Epidermal melanocyte (primary cell): Measurements from ENCODE around the gene GADD45A.
"Not testable (repeated sequence)": the region's sequence is repeated elsewhere in the genome, so short reads cannot be mapped to it uniquely, and the experiment has no call there.

Experiments
- DNase-seq: peaks from one replicate; pipeline ENCODE4 v3.0.0; 2011; ENCODE audit warnings: low spot score; ENCODE audit not compliant: insufficient read length

Gene GADD45A

GRCh38 chr1:67719329-67720196 lies 34.6 kb downstream of the GADD45A start:
- no peak for DNase-seq

GRCh38 chr1:67721112-67721511 lies 36.1 kb downstream of the GADD45A start:
- no peak for DNase-seq

DNA sequence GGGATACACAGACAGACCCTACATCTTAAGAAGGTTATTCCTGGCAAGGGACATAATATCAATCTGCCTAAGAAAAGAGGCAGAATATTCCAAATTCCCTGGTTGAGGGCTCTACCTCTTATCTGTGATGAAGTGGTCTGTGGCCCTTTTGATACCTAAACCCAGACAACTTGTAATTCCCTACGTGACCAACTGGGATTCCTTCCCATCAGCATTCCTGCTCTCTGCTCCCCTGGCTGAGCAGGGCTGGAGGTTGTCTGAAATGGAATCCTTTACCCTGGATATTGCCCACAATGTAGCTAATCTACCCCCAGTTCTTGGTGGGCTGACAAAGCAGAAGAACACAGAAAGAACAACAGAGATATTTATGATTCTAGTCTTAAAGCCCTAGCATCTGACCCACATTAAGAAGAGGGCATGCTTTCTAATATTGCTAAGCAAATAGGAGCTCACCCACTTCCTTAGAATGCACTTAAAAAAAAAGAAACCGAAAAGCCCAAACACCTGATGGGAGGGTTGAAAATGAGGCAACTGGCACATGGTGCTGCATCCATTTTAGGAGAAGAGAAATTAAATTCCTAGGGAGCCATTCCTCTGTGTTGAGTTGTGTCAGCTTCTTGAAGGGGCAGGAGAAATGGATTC lies 36.8 kb downstream of the GADD45A start:
- no peak for DNase-seq

- no peak for DNase-seq
These were observed 37.4 kb downstream of the GADD45A start for GRCh38 chr1:67722292-67722944.

- no peak for DNase-seq
These were observed 38.1 kb downstream of the GADD45A start for GRCh38 chr1:67723126-67723525.

DNA sequence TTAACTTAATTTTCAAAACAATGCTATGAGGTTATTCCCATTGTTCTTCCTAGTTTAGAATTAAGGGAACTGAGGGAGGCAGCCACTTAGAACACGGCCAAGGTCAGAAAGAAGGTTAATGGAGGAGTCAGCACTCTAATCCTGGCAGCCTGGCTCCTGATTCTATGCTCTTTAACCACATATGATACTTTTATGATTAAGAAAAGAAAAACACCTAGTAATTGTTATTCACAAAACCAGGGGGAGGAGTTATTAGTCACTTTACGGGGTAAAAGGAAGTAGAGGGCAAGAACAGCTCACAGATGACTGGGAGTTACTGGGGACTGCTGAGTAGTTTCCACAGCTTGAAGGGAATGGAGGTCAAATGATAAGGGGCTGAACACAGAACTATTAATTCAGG lies 38.6 kb downstream of the GADD45A start:
- DNase-seq: no peak

DNA sequence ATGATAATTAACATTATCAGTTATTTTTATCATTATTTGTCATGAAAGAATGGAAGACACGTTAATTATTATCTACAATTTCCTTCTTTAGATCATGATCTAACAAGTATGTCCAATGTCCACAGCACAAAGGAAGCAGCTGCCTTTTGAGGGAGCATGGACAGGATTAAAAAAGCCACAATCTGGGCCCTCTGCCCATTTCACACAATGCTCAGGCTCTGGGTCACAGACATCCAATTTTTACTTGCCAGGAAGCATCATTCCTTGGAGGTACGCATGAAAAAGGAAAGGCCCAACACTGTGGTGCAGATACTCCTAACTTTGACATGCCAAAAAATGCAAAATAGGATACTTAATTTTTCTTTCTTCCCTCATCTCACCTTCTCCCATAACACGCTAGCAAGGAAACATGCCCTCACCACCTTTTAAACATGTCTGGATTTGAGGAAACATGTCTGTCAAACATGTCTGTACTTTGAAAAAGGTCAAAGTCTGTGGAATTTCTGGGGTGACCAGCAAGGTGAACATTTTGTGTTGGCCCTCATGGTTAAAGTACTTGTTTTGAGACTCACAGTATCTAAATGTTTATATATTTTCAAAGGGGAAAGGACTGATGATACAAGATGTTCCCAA lies 40.0 kb downstream of the GADD45A start:
- no peak for DNase-seq

- DNase-seq: no peak
These were observed 41.2 kb downstream of the GADD45A start for GRCh38 chr1:67726224-67726623.

- no peak for DNase-seq
These were observed 44.9 kb downstream of the GADD45A start for GRCh38 chr1:67729872-67730271.

DNA sequence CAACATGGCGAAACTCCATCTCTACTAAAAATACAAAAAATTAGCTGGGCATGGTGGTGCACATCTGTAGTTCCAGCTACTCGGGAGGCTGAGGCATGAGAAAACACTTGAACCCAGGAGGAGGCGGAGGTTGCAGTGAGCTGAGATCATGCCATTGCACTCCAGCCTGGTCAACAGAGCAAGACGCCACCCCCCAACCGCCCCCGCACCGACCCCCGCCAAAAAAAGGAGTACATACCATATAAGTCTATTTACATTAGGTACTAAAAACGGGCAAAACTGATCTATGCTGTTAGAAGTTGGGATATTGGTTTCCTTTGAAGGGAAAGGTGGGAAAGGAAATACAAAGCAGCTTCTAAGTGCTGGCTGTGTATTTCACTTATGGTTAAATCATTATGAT lies 45.3 kb downstream of the GADD45A start:
- not testable (repeated sequence) for DNase-seq

DNA sequence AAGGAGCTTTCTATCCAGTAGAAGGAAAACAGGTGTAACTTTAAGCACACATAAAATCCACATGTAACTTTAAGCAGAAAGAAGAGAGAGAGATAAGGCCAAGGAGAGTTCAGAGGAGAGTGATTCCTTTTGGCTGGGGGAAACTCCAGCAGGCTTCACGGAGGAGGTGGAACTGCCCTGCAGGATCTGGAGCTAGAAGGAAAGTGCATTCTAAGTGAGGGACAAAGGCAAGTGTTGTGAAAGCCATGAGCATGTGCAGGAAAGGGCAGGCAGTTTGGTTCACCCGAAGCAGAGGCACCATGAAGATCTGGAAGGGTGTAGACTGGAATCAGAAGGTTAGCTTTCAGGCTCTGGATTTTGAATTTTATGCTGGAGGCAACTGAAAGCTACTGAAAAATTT lies 46.3 kb downstream of the GADD45A start:
- no peak for DNase-seq

- DNase-seq: no peak
These were observed 47.8 kb downstream of the GADD45A start for GRCh38 chr1:67732750-67733151.

DNA sequence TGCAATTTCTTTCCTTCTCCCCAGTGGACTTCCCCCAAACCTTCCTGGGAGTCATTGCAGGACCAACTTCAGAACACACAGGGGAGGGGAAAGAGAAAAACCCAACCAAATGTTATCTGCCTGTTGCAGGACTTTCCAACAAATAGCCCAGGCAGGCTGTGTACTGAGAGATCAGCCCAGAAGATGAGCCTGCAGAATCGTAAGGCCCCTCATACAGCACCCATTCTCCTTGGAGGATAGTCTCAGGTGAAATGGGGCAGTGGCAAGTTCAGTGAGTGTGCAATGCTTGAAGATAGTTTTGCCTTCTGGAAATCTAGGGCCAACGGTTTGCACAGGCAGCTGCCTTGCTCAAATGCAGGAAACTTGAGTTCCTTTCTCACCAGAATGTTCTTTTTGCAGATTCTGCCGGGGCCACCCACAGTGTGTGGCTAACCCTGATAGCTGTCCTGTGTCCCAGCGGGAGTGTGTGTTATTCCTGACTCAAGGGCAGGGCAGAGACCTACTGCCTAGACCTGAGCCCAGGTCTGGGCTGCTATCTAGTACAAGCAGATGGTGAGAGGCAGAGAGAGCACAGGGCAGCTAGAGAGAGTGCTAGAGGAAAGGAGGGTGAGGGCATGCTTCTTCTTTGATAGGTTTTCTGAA lies 48.8 kb downstream of the GADD45A start:
- no peak for DNase-seq

GRCh38 chr1:67734323-67734690 lies 49.3 kb downstream of the GADD45A start:
- no peak for DNase-seq

- no peak for DNase-seq
These were observed 50.2 kb downstream of the GADD45A start for GRCh38 chr1:67735206-67735605.

DNA sequence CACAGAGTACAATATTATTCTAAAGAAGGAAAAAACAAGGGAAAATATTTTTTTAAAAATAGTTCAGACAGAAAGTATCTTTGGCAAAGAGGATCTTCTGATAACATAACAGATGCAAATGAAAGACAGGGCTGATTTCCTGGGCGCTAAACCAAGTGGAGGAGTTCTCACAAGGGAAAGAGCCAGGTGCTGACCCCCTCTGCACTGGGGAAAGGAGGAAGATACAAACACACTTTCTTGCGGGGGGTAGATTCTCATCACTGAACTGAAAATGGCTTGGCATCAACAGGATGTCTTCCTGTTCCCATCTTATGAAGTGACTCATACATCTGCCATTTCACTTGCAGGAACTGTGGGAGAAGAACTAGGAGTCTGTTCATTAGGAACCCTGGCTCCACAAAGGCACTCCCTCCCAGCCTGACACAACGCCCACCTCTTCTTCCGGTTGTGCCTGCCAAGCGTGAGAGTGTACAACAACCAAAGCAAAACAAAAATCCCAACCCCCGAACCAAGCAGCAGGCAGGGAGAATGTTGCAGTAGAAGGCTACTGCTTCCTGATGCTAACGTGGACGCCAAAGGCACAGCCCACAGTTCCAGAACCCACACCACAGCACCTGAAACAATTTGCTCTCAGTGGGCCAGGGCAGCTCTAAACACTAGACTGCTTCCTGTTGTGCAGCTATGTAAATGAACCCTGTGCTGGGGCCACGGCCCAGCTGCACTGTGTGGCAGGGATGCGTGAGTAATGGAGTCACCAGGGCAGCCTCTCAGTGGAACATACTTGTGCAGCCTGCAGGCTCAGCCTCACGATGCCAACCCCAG lies 51.0 kb downstream of the GADD45A start:
- DNase-seq: no peak

- no peak for DNase-seq
These were observed 51.7 kb downstream of the GADD45A start for GRCh38 chr1:67736750-67737149.

DNA sequence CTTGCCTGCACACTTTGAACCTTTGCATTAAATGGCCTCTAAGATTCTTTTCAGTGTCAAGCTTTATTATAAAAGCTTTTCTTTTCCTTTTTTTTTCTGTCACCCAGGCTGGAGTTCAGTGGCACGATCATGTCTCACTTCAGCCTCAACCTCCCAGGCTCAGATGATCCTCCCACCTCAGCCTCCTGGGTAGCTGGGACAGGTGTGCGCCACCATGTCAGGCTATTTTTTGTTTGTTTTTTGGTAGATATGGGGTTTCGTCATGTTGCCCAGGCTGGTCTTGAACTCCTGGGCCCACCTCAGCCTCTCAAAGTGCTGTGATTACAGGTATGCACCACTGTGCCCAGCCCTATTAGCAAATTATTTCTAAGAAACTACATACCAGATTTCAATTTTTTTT lies 52.9 kb downstream of the GADD45A start:
- DNase-seq: no peak
